GM12875 (cell line): Measurements from ENCODE around the gene IBA57.
A peak's percentile ranks its signal among the peaks of the same experiment; 100 is the strongest.

Experiments
- H3K4me3 ChIP-seq: one replicate; pipeline ENCODE4 v1.5.1; 2011; ENCODE audit warnings: low read depth, low read length, control low read depth
- TF ChIP-seq, protein P1 (sequence below): IDR thresholded peaks from 2 replicates; pipeline ENCODE4 v1.5.1; 2011; ENCODE audit warnings: low read depth, mild to moderate bottlenecking, control low read depth, inconsistent platforms, low read length, moderate library complexity, borderline replicate concordance; ENCODE audit not compliant: insufficient read depth

Gene IBA57

DNA sequence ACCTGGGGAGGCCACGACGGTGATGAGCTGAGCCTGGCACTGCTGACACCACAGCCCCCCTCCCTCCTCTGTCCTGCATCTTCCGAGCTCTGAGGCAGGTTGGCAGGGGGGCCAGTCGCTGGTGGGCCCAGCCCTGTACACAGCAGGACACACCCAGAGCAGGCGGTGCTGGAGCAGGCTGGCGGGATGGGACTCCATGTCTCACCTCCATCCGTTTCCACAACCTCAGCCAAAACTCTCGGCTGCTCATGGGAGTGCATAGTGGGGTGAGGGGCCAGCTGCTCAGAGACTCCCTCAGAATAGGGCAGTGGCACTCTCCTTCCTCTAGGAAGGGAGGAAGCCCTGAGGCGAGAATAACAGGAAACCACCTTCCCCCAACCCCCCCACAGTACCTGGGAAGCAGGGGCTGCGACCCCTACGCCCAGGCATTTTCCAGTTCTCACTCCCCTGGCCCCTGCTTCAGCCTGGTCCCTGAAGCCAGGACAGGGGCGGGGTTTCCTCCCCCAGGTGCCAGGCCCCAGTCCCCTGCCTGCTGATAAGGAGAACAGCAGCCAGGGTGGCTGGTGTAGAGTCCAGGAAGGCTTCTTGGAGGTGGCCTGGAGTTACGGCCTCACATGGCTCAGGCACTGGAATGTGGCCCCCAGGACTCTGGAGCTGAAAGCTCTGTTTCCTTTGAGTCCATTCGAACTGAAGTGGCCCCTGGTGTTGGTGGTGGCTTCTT lies 3.2 kb upstream of the IBA57 start:
- TF ChIP-seq, protein P1, sequence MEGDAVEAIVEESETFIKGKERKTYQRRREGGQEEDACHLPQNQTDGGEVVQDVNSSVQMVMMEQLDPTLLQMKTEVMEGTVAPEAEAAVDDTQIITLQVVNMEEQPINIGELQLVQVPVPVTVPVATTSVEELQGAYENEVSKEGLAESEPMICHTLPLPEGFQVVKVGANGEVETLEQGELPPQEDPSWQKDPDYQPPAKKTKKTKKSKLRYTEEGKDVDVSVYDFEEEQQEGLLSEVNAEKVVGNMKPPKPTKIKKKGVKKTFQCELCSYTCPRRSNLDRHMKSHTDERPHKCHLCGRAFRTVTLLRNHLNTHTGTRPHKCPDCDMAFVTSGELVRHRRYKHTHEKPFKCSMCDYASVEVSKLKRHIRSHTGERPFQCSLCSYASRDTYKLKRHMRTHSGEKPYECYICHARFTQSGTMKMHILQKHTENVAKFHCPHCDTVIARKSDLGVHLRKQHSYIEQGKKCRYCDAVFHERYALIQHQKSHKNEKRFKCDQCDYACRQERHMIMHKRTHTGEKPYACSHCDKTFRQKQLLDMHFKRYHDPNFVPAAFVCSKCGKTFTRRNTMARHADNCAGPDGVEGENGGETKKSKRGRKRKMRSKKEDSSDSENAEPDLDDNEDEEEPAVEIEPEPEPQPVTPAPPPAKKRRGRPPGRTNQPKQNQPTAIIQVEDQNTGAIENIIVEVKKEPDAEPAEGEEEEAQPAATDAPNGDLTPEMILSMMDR: no peak
- no peak overlapping the region for H3K4me3 ChIP-seq

DNA sequence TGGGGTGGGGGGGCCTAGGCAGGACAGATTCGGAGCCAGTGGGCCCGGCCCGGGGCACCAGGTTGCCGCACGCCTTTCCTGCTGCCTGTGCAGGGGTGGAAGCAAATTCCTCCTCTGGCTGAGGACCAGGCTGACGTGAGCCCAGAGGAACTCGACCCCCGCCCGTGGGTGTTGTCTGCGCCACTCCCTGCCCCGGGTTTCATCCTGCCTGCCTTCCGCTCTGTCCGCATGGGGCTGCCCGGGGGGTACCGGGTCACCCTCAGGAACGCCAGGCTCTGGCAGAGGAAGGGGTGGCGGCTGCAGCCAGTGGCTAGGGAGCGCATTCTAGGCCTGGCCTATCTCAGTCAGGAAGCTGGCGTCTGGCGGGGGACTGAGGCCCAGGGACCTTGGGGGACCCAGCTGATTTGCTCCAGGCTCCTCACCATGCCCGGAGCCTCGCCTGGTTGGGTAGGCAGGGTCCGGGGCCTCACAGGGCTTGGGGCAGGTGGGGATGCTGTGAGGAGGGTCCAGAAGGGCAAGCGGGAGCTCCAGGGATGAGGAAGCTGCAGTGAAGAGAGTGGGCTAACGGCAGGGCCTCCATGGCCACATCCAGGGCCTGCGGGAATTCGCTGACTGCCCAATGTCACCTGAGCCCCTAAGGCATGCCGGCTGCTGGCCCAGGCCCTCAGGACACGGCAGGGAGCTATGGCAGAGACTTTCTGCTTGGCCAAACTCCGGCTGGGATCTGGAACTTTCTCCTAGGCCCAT lies 2.4 kb upstream of the IBA57 start:
- H3K4me3 ChIP-seq: no peak overlapping the region
- TF ChIP-seq, protein P1: no peak

DNA sequence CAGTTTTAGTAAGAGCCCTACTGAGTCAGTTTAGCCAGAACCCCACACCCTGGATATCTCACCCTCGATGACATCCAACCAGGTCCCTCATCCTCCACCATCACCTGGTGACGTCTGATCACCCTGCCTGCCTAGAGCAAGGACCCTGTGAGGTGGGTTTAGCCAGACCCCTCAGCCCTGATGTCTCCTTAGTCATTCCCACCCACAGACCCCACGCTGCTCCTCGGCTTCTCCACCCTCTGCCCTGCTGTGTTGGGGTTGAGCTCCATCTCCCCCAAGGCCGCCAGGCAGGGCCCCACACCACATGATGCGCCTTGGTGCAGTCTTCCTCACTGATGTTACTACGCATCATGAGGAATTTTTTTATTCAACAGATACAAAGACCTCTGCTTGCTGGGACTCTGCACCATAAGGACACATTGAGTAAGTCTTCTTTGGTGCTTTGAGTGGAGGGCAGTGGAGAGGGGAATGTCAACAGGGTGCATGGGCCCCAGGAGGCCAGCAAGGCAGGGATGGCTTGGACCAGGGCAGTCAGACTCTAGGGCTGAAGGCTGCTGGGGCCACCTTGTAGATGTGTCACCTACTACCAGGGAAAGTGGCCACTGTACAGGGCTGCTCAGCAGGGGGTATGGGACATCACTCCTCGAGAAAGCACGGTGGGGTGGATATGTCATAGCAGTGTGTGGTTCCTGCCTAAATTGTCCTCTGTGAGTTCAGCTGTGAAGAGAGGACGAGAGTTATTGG lies 1.7 kb upstream of the IBA57 start:
- TF ChIP-seq, protein P1: no peak
- H3K4me3 ChIP-seq: no peak overlapping the region

DNA sequence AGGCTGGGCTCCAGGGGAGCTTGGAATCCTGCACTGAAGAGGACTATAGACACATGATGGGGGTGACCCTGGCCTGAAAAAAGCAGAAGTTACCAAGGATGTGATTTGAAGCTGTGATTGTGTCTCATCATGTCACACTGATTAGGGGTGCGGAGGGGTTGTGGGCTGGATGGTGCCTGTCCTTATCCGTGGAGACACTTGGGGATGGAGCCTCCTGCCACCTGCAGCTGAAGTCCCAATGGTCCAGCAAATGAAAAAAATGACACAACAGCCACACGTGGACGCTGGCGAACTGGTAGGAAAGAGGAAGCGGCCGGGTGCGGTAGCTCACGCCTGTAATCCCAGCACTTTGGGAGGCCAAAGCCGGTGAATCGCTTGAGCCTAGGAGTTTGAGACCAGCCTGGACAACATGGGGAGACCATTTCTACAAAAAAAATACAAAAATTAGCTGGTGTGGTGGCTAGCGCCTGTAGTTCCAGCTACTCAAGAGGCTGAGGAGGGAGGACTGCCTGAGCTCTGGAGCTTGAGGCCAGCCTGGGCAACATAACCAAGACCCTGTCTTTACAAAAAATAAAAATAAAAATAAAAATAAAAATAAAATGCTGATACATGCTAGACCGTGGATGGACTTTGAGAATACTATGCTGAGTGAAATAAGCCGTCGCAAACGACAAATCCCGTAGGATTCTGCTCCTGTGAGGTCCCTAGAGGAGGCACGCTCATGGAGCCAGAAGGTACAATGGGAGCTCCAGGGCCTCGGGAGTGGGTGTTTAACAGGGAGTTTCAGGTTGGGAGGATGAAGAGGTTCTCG lies 838 bp upstream of the IBA57 start:
- TF ChIP-seq, protein P1: no peak
- H3K4me3 ChIP-seq: peak overlapping the region; percentile 59

DNA sequence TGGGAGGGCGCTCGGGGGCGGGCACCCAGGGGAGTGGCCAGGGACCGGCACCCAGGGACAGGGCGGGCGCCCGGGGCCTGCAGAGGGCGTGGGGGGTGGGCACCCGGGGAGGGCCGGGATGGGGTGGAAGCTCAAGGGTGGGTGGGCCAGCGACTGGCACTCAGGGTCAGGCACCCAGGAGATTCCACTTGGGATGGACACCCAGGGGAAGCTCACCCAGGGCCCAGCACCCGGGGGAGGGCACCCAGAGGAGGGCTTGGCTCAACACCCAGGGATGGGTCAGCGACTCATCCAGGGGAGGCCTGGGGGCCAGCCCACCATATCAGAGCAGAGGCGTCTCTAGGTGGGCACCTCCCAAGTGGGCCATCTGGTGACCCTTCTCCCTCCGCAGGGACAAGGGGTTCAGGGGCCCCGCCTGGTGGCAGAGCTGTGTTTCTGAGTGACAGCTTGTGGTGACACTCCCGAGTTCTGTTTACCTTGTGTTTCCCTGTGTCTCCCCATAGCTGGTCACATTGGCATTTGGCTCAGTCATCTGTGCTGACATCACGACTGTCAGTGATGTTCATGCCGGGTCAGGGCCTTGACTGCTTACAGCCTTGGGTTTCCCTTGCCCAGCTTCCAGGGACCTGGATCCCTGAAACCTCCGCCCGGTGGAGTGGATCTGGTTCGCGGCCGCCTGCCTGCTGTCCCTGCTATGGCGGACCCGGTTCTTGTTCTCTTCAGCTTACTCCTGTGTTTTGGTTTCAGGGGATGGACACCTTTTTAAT lies 749 bp downstream of the IBA57 start:
- TF ChIP-seq, protein P1: peak; percentile 52
- peak overlapping the region; percentile 71 for H3K4me3 ChIP-seq
